Fibroblast of lung (primary cell): Measurements from ENCODE around the gene MMP15. TPM values are rescaled to one million over a fixed set of nuclear protein-coding genes. Genes with fewer than 3 reads are reported as not detected.

Source experiments
- DNase-seq, 2 donors: peaks; one replicate each; pipeline versions ENCODE4 v3.0.0 to v3.0.0-alpha.2; 2010; ENCODE audit warnings: low read depth in 2 of 2
- H2AFZ ChIP-seq: 2 replicates; pipeline ENCODE4 v1.5.1; 2012; ENCODE audit warnings: low read length, control low read depth, inconsistent platforms
- H3K27ac ChIP-seq: 2 replicates; pipeline ENCODE4 v1.5.1; 2011; ENCODE audit warnings: low read length, control low read depth; ENCODE audit not compliant: insufficient read depth
- H3K27me3 ChIP-seq: 2 replicates; pipeline ENCODE4 v1.5.1; 2011; ENCODE audit warnings: mild to moderate bottlenecking, low read length; ENCODE audit not compliant: control insufficient read depth, insufficient read depth
- H3K36me3 ChIP-seq: 2 replicates; pipeline ENCODE4 v1.5.1; 2011; ENCODE audit warnings: low read length; ENCODE audit not compliant: control insufficient read depth, insufficient read depth
- H3K4me1 ChIP-seq: 2 replicates; pipeline ENCODE4 v1.5.1; 2011; ENCODE audit warnings: low read length; ENCODE audit not compliant: control insufficient read depth, insufficient read depth; ENCODE audit errors: extremely low read depth
- H3K4me2 ChIP-seq: 2 replicates; pipeline ENCODE4 v1.5.1; 2011; ENCODE audit warnings: low read length, control low read depth; ENCODE audit not compliant: insufficient read depth; ENCODE audit errors: extremely low read depth
- H3K4me3 ChIP-seq, 4 experiments: fragments of 200-600 bp in 1 of 4; sonication (generic) in 1 of 4; replicated peaks in 1 of 4; 2 replicates each; pipeline ENCODE4 v1.5.1; 2011 to 2016; ENCODE audit warnings: low read length in 4 of 4, low read depth in 3 of 4, mild to moderate bottlenecking in 3 of 4, control low read depth in 2 of 4, inconsistent platforms in 1 of 4, mixed read lengths in 1 of 4; ENCODE audit not compliant: insufficient read depth in 1 of 4; ENCODE audit errors: control extremely low read depth in 1 of 4
- H3K79me2 ChIP-seq: 2 replicates; pipeline ENCODE4 v1.5.1; 2012; ENCODE audit warnings: mild to moderate bottlenecking, low read length, inconsistent platforms; ENCODE audit not compliant: control insufficient read depth, insufficient read depth
- H3K9ac ChIP-seq: 2 replicates; pipeline ENCODE4 v1.5.1; 2011; ENCODE audit warnings: mild to moderate bottlenecking, low read length, control low read depth; ENCODE audit not compliant: insufficient read depth
- H3K9me3 ChIP-seq: 2 replicates; pipeline ENCODE4 v1.5.1; 2012; ENCODE audit warnings: low read depth, low read length; ENCODE audit not compliant: control insufficient read depth, insufficient read depth
- H4K20me1 ChIP-seq: 2 replicates; pipeline ENCODE4 v1.5.1; 2011; ENCODE audit warnings: low read length; ENCODE audit not compliant: control insufficient read depth, insufficient read depth; ENCODE audit errors: extremely low read depth
- CTCF ChIP-seq, 2 donors: IDR thresholded peaks in 1 of 2; conservative IDR thresholded peaks in 1 of 2; 1 replicate in 1 of 2; 2 replicates in 1 of 2; pipeline ENCODE4 v1.5.1; 2011 to 2012; ENCODE audit warnings: low read length in 2 of 2, control low read depth in 1 of 2, inconsistent platforms in 1 of 2, low read depth in 1 of 2, mild to moderate bottlenecking in 1 of 2
- EZH2 ChIP-seq: IDR thresholded peaks from 2 replicates; pipeline ENCODE4 v1.5.1; 2012; ENCODE audit warnings: low read length, control low read depth, mild to moderate bottlenecking; ENCODE audit errors: missing control alignments
- polyA plus RNA-seq, 2 donors: library from polyadenylated mRNA; depleted of rRNA in 1 of 2; stranded (reverse) in 1 of 2; unstranded in 1 of 2; fragments of >200 nt; gene quantifications; 2 replicates each; pipeline ENCODE4 v1.2.1, GENCODE V29; 2011 to 2012; ENCODE audit warnings: missing spikeins in 1 of 2
- total RNA-seq: library from RNA; depleted of rRNA; stranded (reverse); fragments of >200 nt; gene quantifications from 2 replicates; pipeline ENCODE4 v1.2.1, GENCODE V29; 2014

MMP15 gene
- total and polyA plus RNA-seq, 2 donors (not counting 1 experiment from before 2014, with no cell fraction given) = 0.74 to 6.4 TPM

GRCh38 chr16:58082381-58082780 lies 56.8 kb downstream of the MMP15 start:
- no peak overlapping the region for H3K4me2 ChIP-seq
- no peaks in the 10 kb centered on the region for H3K27me3 ChIP-seq
- H3K9me3 ChIP-seq = no peaks in the 10 kb centered on the region
- no peaks in the 10 kb centered on the region for H3K36me3 ChIP-seq
- no peaks in the 10 kb centered on the region for H4K20me1 ChIP-seq
- no peaks in the 10 kb centered on the region for H3K4me1 ChIP-seq
- no peak overlapping the region for H3K4me3 ChIP-seq
- TF ChIP-seq EZH2 (no peak), CTCF (conservative IDR thresholded peaks at IDR 0.05 in 1 of 2, IDR thresholded peaks at IDR 0.05 in 1 of 2; ENCODE audit: low read depth in 1 of 2, low read length in 2 of 2) (no peak)
- no peak overlapping the region for H2AFZ ChIP-seq
- no peak overlapping the region for H3K9ac ChIP-seq
- H3K27ac ChIP-seq = no peak overlapping the region
- no peak for DNase-seq
- H3K79me2 ChIP-seq = no peaks in the 10 kb centered on the region

GRCh38 chr16:58084635-58085034 lies 59.1 kb downstream of the MMP15 start:
- DNase-seq = no peak
- Histone ChIP-seq H3K27me3 (no peaks in the 10 kb centered on the region), H4K20me1 (no peaks in the 10 kb centered on the region), H3K4me3 (no peak overlapping the region), H3K27ac (no peak overlapping the region), H3K4me2 (no peak overlapping the region), H3K9me3 (no peaks in the 10 kb centered on the region), H3K9ac (no peak overlapping the region), H3K36me3 (no peaks in the 10 kb centered on the region), H3K4me1 (no peaks in the 10 kb centered on the region), H3K79me2 (no peaks in the 10 kb centered on the region), H2AFZ (no peak overlapping the region)
- TF ChIP-seq EZH2 (no peak), CTCF (conservative IDR thresholded peaks at IDR 0.05 in 1 of 2, IDR thresholded peaks at IDR 0.05 in 1 of 2; ENCODE audit: low read depth in 1 of 2, low read length in 2 of 2) (no peak)

- no peaks in the 10 kb centered on the region for H4K20me1 ChIP-seq
- H3K36me3 ChIP-seq = no peaks in the 10 kb centered on the region
- no peaks in the 10 kb centered on the region for H3K4me1 ChIP-seq
- H3K4me3 ChIP-seq = no peak overlapping the region
- DNase-seq = no peak
- no peak overlapping the region for H2AFZ ChIP-seq
- no peak overlapping the region for H3K9ac ChIP-seq
- H3K79me2 ChIP-seq = no peaks in the 10 kb centered on the region
- no peaks in the 10 kb centered on the region for H3K27me3 ChIP-seq
- no peak overlapping the region for H3K4me2 ChIP-seq
- H3K9me3 ChIP-seq = no peaks in the 10 kb centered on the region
- no peak overlapping the region for H3K27ac ChIP-seq
- TF ChIP-seq CTCF (conservative IDR thresholded peaks at IDR 0.05 in 1 of 2, IDR thresholded peaks at IDR 0.05 in 1 of 2; ENCODE audit: low read depth in 1 of 2, low read length in 2 of 2) (no peak), EZH2 (no peak)
These were observed 59.6 kb downstream of the MMP15 start for GRCh38 chr16:58085171-58085570.
